ENCODE data around the gene SLC24A3.

SLC24A3 gene

DNA sequence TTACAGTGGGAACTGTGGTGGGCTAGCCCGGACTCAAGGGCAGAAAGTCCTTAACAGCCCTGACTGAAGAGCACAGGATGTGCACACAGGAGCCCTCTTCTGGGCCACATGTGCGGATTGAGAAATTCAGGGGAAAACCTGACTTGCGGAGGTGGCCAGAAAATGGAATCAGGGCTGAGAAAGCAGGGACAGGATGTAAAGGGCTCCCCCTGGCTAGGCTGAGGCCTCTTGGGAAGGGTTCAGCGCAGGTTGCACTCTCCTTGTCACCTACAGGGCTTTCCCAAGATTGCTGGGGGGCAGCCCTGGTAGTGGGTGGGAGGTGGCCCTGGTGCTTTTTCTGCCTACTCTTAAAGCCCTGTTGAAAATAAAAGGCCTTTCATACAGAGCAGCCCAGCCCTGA, 251.2 kb downstream of the SLC24A3 start:
- DNase-seq (ENCODE audit: low spot score): no peak

GRCh38 chr20:19465536-19465935, 253.1 kb downstream of the SLC24A3 start:
- no peak for DNase-seq (ENCODE audit: low spot score)

GRCh38 chr20:19466206-19466928, 253.9 kb downstream of the SLC24A3 start:
- DNase-seq (ENCODE audit: low spot score): no peak

- no peak for DNase-seq (ENCODE audit: low spot score)
Measured at GRCh38 chr20:19473216-19473921, 260.9 kb downstream of the SLC24A3 start.

- no peak for DNase-seq (ENCODE audit: low spot score)
Measured at GRCh38 chr20:19473922-19474286, 261.5 kb downstream of the SLC24A3 start.

DNA sequence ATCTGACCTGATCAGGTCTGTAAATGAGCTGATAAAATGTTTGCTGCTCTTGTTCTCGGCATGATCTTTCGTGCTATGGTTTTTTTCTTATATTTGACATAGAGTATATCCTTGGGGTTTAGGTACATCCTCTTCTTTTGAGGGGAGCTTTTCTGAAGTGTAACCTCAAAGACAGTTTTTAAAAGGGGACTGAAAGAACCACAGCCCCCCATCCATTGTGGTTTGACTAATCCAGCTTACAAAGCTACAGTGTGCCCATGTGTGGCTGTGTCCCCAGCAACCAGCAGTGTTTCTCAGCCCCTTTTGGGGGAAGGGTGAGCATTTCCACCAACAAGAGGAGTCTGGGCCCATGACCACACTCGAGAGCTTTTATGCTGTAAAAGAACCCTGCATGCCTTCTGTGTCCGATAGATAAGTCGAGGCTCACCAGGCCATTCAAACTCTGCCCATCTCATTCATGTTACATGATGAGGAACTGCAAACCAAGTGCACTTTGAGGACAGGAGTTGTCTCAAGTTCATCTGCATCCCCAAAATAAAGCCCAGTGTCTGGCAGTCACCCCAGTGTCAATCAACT, 266.0 kb downstream of the SLC24A3 start:
- no peak for DNase-seq (ENCODE audit: low spot score)

GRCh38 chr20:19482726-19483125, 270.3 kb downstream of the SLC24A3 start:
- no peak for DNase-seq (ENCODE audit: low spot score)

DNA sequence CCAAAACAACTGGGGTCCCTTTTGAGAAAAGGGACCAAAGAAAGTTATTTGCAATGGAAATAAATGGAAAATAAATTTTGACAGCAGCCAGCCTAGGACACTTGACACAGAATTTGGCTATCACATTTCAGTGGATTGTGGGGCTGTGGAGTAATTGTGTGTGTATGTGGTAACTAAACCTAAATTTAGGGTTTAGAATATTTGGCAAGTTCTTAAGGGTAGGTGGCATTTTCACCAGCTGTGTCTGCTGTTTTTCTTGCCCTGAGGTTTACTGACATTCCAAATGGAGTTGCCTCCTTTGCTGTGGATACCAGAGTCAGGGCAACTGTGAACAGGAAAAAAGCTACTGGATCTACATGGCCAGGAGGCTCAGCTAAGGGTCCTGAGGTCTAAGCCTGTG, 270.9 kb downstream of the SLC24A3 start:
- DNase-seq (ENCODE audit: low spot score): no peak

- DNase-seq (ENCODE audit: low spot score): no peak
Measured at GRCh38 chr20:19486446-19486845, 274.0 kb downstream of the SLC24A3 start.

GRCh38 chr20:19487420-19487819, 275.0 kb downstream of the SLC24A3 start:
- no peak for DNase-seq (ENCODE audit: low spot score)

- no peak for DNase-seq (ENCODE audit: low spot score)
Measured at GRCh38 chr20:19491241-19491640, 278.8 kb downstream of the SLC24A3 start.

- DNase-seq (ENCODE audit: low spot score): no peak
Measured at GRCh38 chr20:19492116-19492515, 279.7 kb downstream of the SLC24A3 start.

- no peak for DNase-seq (ENCODE audit: low spot score)
Measured at GRCh38 chr20:19492687-19493336, 280.4 kb downstream of the SLC24A3 start.

GRCh38 chr20:19493794-19494495, 281.5 kb downstream of the SLC24A3 start:
- no peak for DNase-seq (ENCODE audit: low spot score)

DNA sequence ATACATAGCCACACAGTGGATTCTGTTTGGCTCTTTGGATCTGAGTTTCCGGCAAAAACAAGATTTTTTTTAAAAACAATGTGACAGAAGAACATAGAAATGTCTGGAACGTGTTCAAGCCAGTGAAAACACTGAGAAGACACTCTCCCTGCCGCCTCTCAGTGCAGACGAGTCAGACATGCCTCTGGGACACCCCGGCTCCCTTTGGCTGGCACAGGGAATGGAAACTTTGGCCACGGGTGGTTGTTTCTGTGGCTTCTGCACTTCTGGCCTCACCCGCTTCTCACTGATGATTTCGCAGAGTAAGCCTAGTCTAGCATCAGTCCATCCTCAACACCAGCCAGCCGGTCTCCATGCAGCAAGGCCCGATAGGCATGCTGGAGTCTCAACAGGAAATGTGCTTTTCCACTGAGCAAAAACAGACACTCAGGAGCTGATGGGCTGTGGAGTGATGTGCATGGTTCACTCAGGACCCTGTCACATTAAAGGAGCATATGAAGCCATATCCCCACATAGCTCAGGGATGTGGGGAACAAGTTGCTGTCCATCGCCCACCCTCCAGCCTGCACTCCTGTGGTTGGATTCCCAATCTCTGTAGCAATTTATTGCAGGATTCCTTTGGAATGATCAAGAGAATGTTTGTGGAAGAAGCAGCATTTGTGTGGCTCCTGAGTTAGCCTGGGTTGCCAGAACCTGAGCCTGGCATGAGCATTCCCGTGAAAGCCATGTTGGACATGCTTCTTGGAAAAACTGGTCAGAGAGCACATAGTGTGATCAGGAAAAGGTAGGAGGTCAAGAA, 283.7 kb downstream of the SLC24A3 start:
- no peak for DNase-seq (ENCODE audit: low spot score)

DNA sequence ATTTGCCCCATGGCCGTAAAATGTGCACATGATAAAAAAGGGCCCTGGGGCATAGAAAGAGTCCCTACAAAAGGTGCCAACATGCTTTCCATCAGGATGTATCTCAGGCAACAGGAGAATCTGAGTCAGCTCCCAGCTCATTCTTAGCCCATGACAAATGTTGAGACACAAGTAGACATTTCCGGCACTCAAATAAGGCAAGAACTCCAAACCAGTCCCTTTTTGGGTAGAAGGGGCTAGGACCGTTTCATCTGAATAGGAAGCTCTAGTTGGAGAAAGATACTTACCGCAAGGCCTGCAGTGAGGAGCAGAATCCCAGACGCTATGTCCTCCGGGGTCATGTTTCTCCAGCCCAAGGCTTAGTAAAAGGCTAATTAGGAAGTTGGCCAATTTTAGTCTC, 284.6 kb downstream of the SLC24A3 start:
- DNase-seq (ENCODE audit: low spot score): no peak

DNA sequence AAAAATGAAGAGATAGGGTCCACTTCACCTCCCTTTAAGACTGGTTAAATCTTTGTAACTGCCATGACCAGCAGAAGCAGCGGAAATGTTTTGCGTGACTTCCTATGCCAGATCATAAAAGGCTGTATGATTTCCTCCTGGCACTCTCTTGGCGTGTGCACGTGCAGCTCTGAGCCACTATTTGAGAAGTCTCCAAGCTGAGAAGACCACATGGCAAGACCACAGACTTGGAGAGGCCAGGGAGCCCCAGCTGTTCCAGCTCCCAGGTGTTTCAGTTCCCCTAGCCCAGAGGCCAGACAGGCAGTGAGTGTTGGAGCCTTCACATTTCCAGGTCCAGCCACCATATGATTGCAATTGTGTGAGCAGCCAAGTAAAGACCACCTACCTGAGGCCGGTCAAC, 286.3 kb downstream of the SLC24A3 start:
- DNase-seq (ENCODE audit: low spot score): no peak

- DNase-seq (ENCODE audit: low spot score): no peak
Measured at GRCh38 chr20:19501476-19502115, 289.2 kb downstream of the SLC24A3 start.

GRCh38 chr20:19502169-19502568, 289.7 kb downstream of the SLC24A3 start:
- no peak for DNase-seq (ENCODE audit: low spot score)

GRCh38 chr20:19504251-19504650, 291.8 kb downstream of the SLC24A3 start:
- DNase-seq (ENCODE audit: low spot score): no peak

DNA sequence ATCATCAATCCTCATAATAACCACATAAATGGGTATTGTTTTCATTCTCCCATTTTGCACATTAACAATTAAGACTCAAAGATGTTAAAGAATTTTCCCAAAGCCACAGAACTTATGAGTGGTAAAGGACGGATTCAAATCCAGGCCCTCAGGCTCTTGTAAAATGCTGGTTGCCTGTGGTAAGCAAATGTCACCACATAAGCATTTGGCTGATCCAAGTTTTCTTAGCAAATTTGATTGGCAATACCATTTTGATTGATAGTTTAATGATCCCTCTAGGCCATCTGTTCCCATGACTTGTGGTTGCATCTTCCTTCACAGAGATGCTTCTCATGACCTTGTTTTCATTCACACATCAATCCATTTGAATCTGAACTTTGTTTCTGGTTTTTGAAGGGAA, 293.6 kb downstream of the SLC24A3 start:
- DNase-seq (ENCODE audit: low spot score): no peak
